Esophagus muscularis mucosa (tissue), 3 donors: ENCODE results near the gene UNC13C.

Experiments
- POLR2A ChIP-seq: fragments of 450-650 bp; IDR thresholded peaks from one replicate; pipeline ENCODE4 v1.6.1; 2017; ENCODE audit warnings: antibody characterized with exemption, moderate library complexity, mild to moderate bottlenecking, low read depth
- TF ChIP-seq, protein P1 (sequence below), 3 experiments: fragments of 200-600 bp in 2 of 3; fragments of 450-650 bp in 1 of 3; sonication (generic) in 2 of 3; IDR thresholded peaks; one replicate each; pipeline ENCODE4 v1.5.1; 2017 to 2019; ENCODE audit warnings: antibody characterized with exemption in 3 of 3, mild to moderate bottlenecking in 2 of 3, moderate library complexity in 1 of 3

DNA sequence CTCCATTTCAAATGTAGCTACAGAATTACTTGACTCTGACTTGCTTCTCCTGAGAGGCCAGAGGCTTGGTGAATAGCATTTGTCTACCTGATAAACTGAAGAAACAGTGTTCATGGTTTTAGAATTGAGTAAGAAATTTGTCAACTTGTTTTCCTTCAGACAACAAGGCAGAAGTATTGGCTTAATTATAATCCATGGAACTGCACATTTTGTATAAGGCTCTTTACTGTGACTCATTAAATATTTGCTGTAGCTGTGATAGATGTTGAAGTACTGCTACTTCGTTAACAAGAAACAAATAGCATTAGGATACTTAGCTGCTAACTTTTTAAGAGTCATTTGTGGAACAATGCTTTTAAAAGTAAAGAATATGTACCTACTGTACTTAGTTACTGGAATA lies 4.6 kb downstream of the UNC13C start:
- TF ChIP-seq, protein P1, sequence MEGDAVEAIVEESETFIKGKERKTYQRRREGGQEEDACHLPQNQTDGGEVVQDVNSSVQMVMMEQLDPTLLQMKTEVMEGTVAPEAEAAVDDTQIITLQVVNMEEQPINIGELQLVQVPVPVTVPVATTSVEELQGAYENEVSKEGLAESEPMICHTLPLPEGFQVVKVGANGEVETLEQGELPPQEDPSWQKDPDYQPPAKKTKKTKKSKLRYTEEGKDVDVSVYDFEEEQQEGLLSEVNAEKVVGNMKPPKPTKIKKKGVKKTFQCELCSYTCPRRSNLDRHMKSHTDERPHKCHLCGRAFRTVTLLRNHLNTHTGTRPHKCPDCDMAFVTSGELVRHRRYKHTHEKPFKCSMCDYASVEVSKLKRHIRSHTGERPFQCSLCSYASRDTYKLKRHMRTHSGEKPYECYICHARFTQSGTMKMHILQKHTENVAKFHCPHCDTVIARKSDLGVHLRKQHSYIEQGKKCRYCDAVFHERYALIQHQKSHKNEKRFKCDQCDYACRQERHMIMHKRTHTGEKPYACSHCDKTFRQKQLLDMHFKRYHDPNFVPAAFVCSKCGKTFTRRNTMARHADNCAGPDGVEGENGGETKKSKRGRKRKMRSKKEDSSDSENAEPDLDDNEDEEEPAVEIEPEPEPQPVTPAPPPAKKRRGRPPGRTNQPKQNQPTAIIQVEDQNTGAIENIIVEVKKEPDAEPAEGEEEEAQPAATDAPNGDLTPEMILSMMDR (IDR thresholded peaks at IDR 0.05), result no peak
- no peak for TF ChIP-seq POLR2A
